OCI-LY3 (cell line): ENCODE results near the gene DNAJB14.

Experiments
- EZH2phosphoT487 ChIP-seq: fragments of 200-600 bp; shearing (Covaris generic); IDR thresholded peaks from 2 replicates; pipeline ENCODE4 v1.6.1; 2018; ENCODE audit warnings: antibody characterized with exemption, mixed run types, low read depth
- TF ChIP-seq, protein P1 (sequence below): fragments of 200-600, 300-600 bp; sonication (generic); IDR thresholded peaks from 2 replicates; pipeline ENCODE4 v1.5.1; 2014; ENCODE audit warnings: antibody characterized with exemption, low read length, low read depth

DNA sequence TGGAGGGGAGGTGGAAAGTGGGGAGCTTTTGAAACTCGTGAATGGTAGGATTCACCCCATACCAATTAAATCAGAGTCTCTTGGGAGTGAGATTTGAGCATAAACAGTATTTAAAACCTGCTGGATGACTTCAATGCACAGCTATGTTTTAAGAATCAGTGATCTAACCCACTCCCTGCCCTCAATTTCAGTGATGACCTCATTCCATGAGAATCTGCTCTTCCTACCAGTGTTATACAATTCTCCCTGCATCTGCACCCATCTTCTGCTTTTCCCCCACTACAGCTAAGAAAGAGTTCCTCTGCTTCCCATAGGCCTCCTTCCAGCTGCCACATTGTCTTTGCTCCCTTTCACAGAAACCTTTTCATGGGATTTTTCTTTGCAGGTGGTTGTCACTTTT is 21.9 kb upstream of the DNAJB14 start:
- TF ChIP-seq, protein P1, sequence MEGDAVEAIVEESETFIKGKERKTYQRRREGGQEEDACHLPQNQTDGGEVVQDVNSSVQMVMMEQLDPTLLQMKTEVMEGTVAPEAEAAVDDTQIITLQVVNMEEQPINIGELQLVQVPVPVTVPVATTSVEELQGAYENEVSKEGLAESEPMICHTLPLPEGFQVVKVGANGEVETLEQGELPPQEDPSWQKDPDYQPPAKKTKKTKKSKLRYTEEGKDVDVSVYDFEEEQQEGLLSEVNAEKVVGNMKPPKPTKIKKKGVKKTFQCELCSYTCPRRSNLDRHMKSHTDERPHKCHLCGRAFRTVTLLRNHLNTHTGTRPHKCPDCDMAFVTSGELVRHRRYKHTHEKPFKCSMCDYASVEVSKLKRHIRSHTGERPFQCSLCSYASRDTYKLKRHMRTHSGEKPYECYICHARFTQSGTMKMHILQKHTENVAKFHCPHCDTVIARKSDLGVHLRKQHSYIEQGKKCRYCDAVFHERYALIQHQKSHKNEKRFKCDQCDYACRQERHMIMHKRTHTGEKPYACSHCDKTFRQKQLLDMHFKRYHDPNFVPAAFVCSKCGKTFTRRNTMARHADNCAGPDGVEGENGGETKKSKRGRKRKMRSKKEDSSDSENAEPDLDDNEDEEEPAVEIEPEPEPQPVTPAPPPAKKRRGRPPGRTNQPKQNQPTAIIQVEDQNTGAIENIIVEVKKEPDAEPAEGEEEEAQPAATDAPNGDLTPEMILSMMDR = no peak
- no peak for TF ChIP-seq EZH2phosphoT487
